ENCODE data around the gene ADPGK.
"Not testable (repeated sequence)": the region's sequence is repeated elsewhere in the genome, so short reads cannot be mapped to it uniquely, and the experiment has no call there.

ADPGK gene

DNA sequence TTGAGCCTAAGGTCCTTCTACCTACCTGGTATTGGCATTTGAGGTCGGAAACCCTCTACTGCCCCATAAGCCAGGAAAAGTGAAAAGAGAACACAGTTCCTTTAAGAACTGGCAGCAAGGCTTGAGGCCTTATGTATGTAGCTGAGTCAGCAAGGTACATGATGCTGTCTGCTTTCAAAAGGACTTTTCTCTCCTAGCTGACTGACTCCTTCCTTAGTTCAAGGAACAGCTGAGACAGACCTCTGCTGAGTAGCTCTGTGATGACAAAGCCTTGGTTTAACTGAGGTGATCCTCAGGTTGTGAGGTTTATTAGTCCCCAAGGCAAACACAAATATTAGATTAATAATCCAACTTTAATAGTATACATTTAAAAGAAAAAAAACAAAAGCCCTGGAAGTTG is 45.8 kb downstream of the ADPGK start:
- no peak for FAIRE-seq

DNA sequence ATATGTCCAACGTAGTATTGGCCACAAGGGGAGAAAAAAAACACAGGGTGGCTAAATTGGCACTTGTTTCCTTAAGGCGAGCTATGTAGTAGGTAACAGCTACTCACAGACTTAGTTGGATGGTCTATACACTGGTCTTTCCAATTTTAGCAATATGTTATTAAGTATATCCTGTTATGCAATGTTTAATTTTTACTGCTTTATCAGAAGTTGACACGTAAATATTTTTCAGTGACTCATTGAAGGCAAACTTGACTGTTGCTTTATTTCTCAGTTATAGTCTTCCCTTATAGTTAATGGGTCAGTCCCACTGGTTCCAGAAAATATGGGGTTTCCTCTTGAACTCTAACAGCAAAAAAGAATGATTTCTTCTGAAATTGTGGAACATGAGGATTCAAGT is 46.5 kb downstream of the ADPGK start:
- no peak for FAIRE-seq

DNA sequence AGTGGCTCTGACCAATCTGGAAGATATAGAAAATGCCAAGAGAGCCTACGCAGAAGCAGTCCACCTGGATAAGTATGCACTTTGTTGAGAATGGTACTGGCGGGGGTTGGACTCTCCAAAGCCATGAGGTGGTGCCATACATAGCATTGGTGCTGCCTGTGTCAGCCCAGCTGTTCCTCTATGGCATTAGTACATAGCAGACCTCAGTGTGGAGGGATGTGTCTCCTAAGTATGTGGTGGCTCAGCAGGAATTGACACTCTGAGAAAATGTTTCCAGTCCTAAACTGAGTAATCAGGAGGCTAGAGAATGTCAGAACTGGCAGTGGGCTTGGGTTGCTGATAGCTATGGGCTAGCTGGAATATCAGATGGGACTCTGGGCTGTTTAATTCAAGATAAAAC is 48.4 kb downstream of the ADPGK start:
- no peak for FAIRE-seq

DNA sequence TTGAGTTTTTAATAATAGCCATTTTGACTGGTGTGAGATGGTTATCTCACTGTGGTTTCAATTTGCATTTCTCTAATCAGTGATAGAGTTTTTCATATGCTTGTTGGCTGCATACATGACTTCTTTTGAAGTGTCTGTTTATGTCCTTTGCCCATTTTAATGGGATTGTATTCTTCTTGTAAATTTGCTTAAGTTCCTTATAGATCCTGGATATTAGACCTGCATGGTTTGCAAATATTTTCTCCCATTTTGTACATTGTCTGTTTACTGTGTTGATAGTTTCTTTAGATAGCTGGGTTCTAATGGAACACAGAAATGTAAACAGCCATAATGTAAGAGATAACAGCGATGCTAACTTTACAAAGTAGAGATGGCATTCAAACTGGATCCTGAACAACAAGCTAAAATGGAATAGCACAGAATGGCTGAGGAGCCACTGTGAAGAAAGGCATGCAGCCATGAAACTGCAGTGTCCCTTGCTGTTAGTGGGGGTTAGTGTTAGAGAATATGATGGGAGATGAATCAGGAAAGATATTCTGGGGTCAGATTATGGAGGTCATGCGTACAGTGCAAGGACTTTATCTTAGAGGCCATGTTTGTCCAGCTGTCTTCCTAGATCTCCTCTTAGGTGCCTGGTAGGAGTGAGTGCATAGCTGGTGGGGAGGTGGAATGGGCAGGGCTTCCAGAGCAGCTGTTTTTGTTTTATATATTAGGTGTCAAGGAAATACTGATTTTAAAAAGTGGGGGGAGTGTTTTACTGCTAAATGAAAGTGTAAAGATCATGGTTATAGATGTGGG is 49.4 kb downstream of the ADPGK start:
- FAIRE-seq: no peak

DNA sequence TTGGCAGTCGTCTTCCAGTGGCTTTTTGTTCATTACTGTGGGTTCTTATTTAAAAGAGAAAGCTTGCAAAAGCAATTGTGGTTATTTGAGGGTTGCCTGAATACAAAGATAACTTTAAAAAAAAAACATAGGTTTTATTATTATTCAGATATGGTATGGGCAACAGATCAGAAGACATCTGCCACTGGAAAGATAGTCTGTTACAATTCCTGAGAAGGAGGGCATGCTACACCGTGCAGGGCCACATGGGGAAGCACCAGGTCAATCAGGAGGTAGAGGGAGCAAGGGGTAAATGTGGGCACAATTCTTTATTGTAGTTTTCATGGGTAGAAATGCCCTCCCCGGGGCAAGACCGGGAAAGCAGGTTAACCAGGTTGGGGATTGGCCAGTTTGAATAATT is 51.0 kb downstream of the ADPGK start:
- FAIRE-seq: no peak

DNA sequence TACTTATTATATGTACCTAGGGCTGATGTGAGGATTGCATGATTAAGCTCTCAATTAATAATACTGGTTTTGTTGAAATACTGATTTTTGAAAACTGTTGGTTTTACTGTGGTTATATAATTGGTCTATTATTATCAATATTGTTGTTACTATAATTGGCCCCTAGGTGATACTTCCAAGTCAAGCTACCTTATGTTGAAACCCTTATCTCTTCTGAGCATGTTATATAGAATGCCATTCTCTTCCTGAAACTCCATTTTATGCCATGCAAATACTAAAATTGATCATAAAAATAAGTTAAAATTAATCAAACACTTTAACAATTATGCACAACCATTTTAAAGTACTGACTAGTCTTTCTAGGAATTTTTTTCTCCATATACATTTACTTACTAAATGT is 51.5 kb downstream of the ADPGK start:
- no peak for FAIRE-seq

DNA sequence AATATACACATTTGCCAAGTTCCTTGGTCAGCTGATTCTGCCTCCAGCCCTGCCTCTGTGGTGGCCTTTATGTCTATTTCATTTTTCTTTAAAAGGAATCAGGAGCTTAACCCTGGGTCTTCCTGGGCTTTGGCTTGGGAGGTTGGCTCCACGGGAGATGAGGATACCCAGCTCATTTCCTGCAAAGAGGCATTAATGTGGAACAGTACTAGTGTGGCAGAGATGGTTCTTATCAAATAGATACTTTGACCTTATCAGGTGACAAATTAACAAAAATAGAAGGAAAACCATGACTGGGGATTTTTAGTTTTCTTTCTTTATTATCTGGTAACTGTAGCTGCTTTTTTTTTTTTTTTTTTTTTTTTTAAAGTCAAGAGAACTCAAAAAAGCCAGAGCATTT is 54.7 kb downstream of the ADPGK start:
- no peak for FAIRE-seq

DNA sequence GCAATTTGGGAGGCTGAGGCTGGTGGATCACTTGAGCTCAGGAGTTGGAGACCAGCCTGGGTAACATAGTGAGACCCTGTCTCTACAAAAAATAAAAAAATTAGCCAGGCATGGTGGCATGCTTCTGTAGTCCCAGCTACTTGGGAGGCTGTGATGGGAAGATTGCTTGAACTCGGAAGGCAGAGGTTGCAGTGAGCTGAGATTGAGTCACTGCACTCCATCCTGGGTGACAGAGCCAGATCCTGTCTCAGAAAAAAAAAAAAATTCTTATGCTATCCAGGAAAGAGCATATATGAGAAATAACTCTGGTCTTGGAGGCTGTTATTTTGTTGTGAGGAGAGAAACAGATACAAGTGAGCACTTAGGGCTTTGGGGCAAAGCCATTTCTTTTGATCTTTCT is 55.3 kb downstream of the ADPGK start:
- not testable (repeated sequence) for FAIRE-seq

DNA sequence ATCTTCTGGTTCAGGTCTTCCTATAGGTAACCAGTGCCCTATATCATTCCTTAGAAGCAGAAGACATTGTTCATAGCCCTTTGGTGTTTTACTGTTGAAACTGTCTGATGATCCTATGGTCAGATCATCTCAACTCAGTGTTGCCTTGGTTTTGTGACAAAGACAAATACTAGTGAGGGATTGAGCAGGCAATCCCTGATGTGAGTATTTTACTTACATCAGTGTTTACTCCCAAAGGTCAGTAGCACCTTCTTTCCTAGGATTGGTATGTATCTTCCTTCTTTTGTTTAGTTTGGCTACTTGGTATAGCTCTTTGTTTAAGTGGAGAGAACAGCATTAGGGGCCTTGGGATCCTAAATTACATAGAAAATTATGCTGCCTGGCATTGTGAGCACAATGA is 56.4 kb downstream of the ADPGK start:
- FAIRE-seq: no peak

DNA sequence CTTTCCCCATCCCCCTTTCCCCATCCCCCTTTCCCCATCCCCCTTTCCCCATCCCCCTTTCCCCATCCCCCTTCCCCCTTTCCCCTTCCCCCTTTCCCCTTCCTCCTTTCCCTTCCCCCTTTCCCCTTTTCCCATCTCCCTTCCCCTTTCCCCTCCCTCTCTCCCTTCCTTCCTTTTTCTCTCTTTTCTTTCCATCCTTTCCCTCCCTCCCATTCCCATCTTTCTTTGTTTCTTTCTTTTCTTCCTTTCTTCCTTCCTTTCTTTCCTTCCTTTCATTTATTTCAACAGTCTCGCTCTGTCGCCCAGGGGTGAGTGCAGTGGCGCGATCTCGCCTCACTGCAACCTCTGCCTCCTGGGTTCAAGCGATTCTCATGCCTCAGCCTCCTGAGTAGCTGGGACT is 57.7 kb downstream of the ADPGK start:
- FAIRE-seq: not testable (repeated sequence)

DNA sequence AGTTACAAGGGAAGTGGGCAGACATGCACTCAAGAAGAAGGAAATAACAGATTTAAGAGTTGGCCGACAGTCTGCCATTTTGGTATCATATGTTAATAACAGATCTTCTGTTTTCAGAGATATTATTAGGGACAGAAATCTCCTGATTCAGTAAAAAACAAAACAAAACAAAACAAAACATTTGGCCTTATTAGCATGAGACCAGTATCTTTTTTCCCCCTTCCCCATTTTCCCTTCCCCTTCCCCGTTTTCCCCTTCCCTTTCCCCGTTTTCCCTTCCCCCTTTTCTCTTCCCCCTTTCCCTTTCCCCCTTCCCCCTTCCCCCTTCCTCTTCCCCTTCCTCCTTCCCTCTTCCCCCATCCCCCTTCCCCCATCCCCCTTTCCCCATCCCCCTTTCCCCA is 58.1 kb downstream of the ADPGK start:
- no peak for FAIRE-seq

DNA sequence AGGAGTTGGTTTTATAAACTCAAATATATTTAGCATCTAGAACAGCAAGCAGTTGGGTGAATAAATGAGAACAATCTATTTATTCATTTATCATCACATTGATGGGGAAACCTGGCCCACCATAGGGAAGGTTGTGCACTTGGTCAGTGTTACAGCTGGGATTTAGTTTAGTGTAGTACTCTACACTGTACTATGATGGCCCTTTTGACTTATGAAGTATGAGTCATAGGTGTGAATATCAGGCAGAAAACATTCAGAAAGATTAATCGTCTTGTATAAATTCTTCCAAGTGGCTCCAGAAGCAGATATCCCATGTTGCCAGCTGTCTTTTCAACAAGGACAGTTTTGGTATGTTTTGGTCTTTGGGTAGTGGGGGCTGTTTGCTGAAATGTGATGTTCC is 59.5 kb downstream of the ADPGK start:
- no peak for FAIRE-seq

DNA sequence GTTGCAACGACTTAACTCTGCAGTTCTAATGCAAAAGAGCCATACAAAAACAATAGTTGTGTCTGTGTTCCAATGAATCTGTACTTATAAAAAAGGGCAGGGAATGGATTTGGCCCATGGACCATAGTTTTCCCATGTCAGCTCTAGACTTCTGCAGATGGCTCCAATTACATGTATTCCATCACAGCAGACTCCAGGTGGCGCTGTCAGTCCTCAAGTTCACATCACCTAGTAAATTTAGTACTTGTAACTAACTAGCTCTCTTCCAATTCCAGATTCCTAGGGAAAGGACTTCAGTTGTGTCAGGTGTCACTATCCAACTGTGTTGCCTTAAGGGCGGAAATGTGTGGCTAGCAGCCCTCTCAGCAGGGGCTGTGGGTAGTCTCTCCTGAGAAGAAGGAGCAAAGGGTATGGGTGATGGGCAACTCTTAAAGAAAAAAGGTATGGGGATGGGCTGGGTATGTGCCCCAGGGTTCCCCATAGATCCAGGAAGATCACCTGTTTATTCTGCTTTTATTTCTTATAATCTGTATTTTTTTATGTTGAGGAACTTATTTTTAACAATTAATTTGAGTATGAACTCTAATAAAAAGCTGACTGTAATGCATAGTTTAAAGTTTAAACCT is 61.4 kb downstream of the ADPGK start:
- peak; percentile 32 for FAIRE-seq

DNA sequence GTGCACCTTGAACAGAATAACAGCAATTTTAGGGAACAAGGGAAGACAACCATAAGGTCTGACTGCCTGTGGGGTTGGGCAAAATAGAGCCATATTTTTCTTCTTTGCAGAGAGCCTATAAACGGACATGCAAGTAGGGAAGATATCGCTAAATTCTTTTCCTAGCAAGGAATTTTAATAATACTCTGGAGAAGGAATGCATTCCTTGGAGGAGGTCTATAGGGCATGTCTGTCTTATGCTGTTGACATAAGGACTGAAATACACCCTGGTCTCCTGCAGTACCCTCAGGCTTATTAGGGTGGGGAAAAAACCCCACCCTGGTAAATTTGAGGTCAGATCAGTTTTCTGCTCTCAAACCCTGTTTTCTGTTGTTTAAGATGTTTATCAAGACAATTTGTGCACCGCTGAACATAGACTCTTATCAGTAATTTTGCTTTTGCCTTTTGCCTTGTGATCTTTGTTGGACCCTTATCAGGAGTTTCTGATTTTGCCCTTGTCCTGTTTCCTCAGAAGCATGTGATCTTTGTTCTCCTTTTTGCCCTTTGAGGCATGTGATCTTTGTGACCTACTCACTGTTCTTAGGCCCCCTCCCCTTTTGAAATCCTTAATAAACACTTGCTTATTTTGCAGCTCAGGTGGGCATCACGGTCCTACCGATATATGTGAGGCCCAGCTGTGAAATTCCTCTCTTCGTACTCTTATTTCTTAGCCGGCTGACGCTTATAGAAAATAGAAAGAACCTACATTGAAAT is 74.8 kb downstream of the ADPGK start:
- not testable (repeated sequence) for FAIRE-seq

DNA sequence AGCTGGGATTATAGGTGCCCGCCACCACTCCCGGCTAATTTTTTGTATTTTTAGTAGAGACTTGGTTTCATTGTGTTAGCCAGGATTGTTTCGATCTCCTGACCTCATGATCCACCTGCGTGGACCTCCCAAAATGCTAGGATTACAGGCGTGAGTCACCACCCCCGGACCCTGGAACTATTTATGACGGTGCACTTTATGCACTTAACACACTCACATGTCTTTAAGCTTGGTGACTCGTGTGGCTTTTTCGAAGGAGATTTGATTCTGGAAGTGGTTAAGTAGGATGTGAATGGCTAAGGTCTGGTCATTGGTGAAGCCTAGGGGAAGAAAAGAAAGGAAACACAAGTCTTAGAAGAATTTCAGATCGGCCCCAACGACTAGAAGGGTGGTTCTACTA is 77.3 kb downstream of the ADPGK start:
- FAIRE-seq: no peak

Measured in A204.1 (cell line).